Endothelial cell of umbilical vein (primary cell): ENCODE measurements around the gene HOMER1.

Source experiments
- EZH2 ChIP-seq: IDR thresholded peaks from 2 replicates; pipeline ENCODE4 v1.6.1; 2012; ENCODE audit warnings: borderline replicate concordance, low read depth, mild to moderate bottlenecking, moderate library complexity, low read length, inconsistent platforms; ENCODE audit not compliant: severe bottlenecking
- FOS ChIP-seq: IDR thresholded peaks from 2 replicates; pipeline ENCODE4 v1.6.1; 2011; ENCODE audit warnings: mild to moderate bottlenecking, low read length, moderate library complexity, borderline replicate concordance; ENCODE audit not compliant: insufficient read depth
- GATA2 ChIP-seq: IDR thresholded peaks from 2 replicates; pipeline ENCODE4 v1.7.0; 2011; ENCODE audit warnings: low read depth, mild to moderate bottlenecking, moderate library complexity, mixed read lengths, low read length; ENCODE audit not compliant: insufficient read length, insufficient read depth
- JUN ChIP-seq: IDR thresholded peaks from 2 replicates; pipeline ENCODE4 v1.6.1; 2011; ENCODE audit warnings: borderline replicate concordance, low read depth; ENCODE audit not compliant: insufficient read length, insufficient read depth
- MYC ChIP-seq: IDR thresholded peaks from one replicate; pipeline ENCODE4 v1.6.1; 2011; ENCODE audit warnings: mild to moderate bottlenecking, low read depth, low read length
- POLR2A ChIP-seq: IDR thresholded peaks from 2 replicates; pipeline ENCODE4 v1.6.1; 2012; ENCODE audit warnings: low read depth, mild to moderate bottlenecking, control low read depth, low read length
- POLR2AphosphoS5 ChIP-seq: IDR thresholded peaks from 2 replicates; pipeline ENCODE4 v1.6.1; 2012; ENCODE audit warnings: low read depth, mild to moderate bottlenecking, control low read depth, low read length, moderate library complexity; ENCODE audit not compliant: insufficient read depth
- TF ChIP-seq, protein P1 (sequence below), 2 donors: IDR thresholded peaks; 1 replicate in 1 of 2; 2 replicates in 1 of 2; pipeline ENCODE4 v1.5.1; 2011; ENCODE audit warnings: low read length in 2 of 2, mild to moderate bottlenecking in 2 of 2, moderate library complexity in 2 of 2, control low read depth in 1 of 2, inconsistent platforms in 1 of 2, low read depth in 1 of 2; ENCODE audit not compliant: insufficient read depth in 1 of 2; ENCODE audit errors: extremely low read depth in 1 of 2
- TF ChIP-seq, protein P2 (sequence below): IDR thresholded peaks from 2 replicates; pipeline ENCODE4 v1.6.1; 2011; ENCODE audit not compliant: insufficient read depth, insufficient read length

DNA sequence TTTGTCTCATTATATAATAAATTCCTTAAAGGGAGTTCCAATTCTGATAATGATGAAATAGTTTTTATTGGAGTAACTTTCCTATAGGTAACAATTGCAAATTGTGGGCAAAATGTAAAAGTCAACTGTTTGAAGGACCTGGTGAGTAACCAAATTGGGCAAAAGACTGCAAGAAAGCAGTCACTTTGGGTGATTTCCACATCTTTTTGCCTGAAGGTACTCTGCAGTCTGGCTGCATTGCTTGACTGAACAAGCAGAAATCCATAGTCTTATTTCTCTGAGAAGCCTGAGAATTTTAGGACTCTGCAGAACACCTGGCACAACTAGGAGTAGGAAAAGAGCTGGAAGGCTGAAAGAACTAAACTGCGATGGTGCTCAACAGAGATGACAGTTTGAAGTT, 114.9 kb downstream of the HOMER1 start:
- no peak for TF ChIP-seq EZH2
- no peak for TF ChIP-seq POLR2A
- TF ChIP-seq POLR2AphosphoS5, result no peak
- TF ChIP-seq, protein P1, sequence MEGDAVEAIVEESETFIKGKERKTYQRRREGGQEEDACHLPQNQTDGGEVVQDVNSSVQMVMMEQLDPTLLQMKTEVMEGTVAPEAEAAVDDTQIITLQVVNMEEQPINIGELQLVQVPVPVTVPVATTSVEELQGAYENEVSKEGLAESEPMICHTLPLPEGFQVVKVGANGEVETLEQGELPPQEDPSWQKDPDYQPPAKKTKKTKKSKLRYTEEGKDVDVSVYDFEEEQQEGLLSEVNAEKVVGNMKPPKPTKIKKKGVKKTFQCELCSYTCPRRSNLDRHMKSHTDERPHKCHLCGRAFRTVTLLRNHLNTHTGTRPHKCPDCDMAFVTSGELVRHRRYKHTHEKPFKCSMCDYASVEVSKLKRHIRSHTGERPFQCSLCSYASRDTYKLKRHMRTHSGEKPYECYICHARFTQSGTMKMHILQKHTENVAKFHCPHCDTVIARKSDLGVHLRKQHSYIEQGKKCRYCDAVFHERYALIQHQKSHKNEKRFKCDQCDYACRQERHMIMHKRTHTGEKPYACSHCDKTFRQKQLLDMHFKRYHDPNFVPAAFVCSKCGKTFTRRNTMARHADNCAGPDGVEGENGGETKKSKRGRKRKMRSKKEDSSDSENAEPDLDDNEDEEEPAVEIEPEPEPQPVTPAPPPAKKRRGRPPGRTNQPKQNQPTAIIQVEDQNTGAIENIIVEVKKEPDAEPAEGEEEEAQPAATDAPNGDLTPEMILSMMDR (IDR thresholded peaks at IDR 0.05; ENCODE audit: extremely low read depth in 1 of 2, insufficient read depth in 1 of 2, low read depth in 1 of 2, low read length in 2 of 2), result no peak
- TF ChIP-seq MYC, result no peak
- TF ChIP-seq, protein P2, sequence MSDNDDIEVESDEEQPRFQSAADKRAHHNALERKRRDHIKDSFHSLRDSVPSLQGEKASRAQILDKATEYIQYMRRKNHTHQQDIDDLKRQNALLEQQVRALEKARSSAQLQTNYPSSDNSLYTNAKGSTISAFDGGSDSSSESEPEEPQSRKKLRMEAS, result no peak
- TF ChIP-seq GATA2, result no peak
- no peak for TF ChIP-seq JUN
- no peak for TF ChIP-seq FOS
